ENCODE data around the gene PSKH1.
A peak's percentile ranks its signal among the peaks of the same experiment; 100 is the strongest.

The PSKH1 gene

GRCh38 chr16:67892899-67893742 lies at the start of gene PSKH1:
TSS of gene PSKH1 (plus strand) at chr16:67893254. CDS start at chr16:67908750, 15,496 bp downstream.
- POLR2A ChIA-PET = interaction anchor here (0.5 to 1.2 kb wide), 6 partner anchors 11 to 36 kb away, joined by 3 to 6 read pairs (median 4); no protein-coding TSS in a partner anchor
- CTCF ChIA-PET = interaction anchor here (0.8 to 4.6 kb wide), 8 partner anchors 10 to 148 kb away, joined by 3 to 53 read pairs (median 4); partner anchors contain the start of gene NRN1L
- peak; percentile 100 for DNase-seq (ENCODE audit: extremely low spot score)
- no peak for TF ChIP-seq CTCF (IDR thresholded peaks at IDR 0.05; ENCODE audit: control extremely low read depth, extremely low read depth, low read depth, missing control alignments)

- no peak for DNase-seq (ENCODE audit: extremely low spot score)
- CTCF ChIA-PET = interaction anchor here (0.9 to 3.0 kb wide), 8 partner anchors 9 to 323 kb away, joined by 3 to 18 read pairs (median 4); partner anchors contain the start of genes RANBP10 and TSNAXIP1
- TF ChIP-seq CTCF (IDR thresholded peaks at IDR 0.05; ENCODE audit: control extremely low read depth, extremely low read depth, low read depth, missing control alignments) = no peak
- POLR2A ChIA-PET = no interaction called here
Measured at GRCh38 chr16:67843343-67843765, 49.7 kb upstream of the PSKH1 start.

GRCh38 chr16:67844497-67844896 lies 48.6 kb upstream of the PSKH1 start:
- POLR2A ChIA-PET = interaction anchor here (0.6 to 0.7 kb wide), 2 partner anchors 16 to 257 kb away, joined by 3 to 4 read pairs; no protein-coding TSS in a partner anchor
- DNase-seq (ENCODE audit: extremely low spot score) = no peak
- CTCF ChIA-PET = interaction anchor here (0.6 to 3.0 kb wide), 13 partner anchors 9 to 323 kb away, joined by 3 to 18 read pairs (median 5); partner anchors contain the start of genes PSKH1, RANBP10 and TSNAXIP1
- no peak for TF ChIP-seq CTCF (IDR thresholded peaks at IDR 0.05; ENCODE audit: control extremely low read depth, extremely low read depth, low read depth, missing control alignments)

- DNase-seq (ENCODE audit: extremely low spot score) = no peak
- CTCF ChIA-PET = interaction anchor here (0.8 to 3.0 kb wide), 14 partner anchors 8 to 324 kb away, joined by 3 to 18 read pairs (median 4); partner anchors contain the start of genes RANBP10 and TSNAXIP1
- POLR2A ChIA-PET = interaction anchor here (0.5 to 0.7 kb wide), 4 partner anchors 10 to 256 kb away, joined by 3 to 4 read pairs (median 3); no protein-coding TSS in a partner anchor
- no peak for TF ChIP-seq CTCF (IDR thresholded peaks at IDR 0.05; ENCODE audit: control extremely low read depth, extremely low read depth, low read depth, missing control alignments)
Measured at GRCh38 chr16:67845291-67846062, 47.6 kb upstream of the PSKH1 start.

- TF ChIP-seq CTCF (IDR thresholded peaks at IDR 0.05; ENCODE audit: control extremely low read depth, extremely low read depth, low read depth, missing control alignments) = no peak
- POLR2A ChIA-PET = interaction anchor here (0.5 to 0.7 kb wide), 4 partner anchors 11 to 92 kb away, joined by 3 to 4 read pairs (median 3); no protein-coding TSS in a partner anchor
- DNase-seq (ENCODE audit: extremely low spot score) = no peak
- CTCF ChIA-PET = interaction anchor here (0.8 to 2.0 kb wide), 6 partner anchors 9 to 39 kb away, joined by 3 to 5 read pairs (median 4); partner anchors contain the start of genes RANBP10 and TSNAXIP1
Measured at GRCh38 chr16:67846063-67846319, 47.1 kb upstream of the PSKH1 start.

Measured in GM10248 (cell line).